Activated T-cell treated with anti-CD3 and anti-CD28 coated beads, Interleukin-2, amount 50 U/mL, for 1 hour (primary cell): ENCODE measurements around the gene TMA16.

Experiments
- DNase-seq: peaks from one replicate; pipeline ENCODE4 v3.0.0-alpha.2; 2020

TMA16 gene

GRCh38 chr4:163565226-163566135 is 71.0 kb downstream of the TMA16 start:
- no peak for DNase-seq

- DNase-seq = no peak
Measured at GRCh38 chr4:163566257-163566796, 71.8 kb downstream of the TMA16 start.

- DNase-seq = no peak
Measured at GRCh38 chr4:163568843-163569242, 74.4 kb downstream of the TMA16 start.
